SU-DHL-6 (cell line): ENCODE data around the gene DPP6.
"Not testable (repeated sequence)": the region's sequence is repeated elsewhere in the genome, so short reads cannot be mapped to it uniquely, and the experiment has no call there.

Source experiments
- CTCF ChIP-seq: fragments of 200-600 bp; sonication (generic); IDR thresholded peaks from one replicate; pipeline ENCODE4 v1.5.1; 2017; ENCODE audit warnings: antibody characterized with exemption, mild to moderate bottlenecking, low read length, moderate library complexity; ENCODE audit not compliant: insufficient read depth, poor library complexity, severe bottlenecking
- EZH2phosphoT487 ChIP-seq: fragments of 200-600 bp; sonication (generic), shearing (Covaris generic); conservative IDR thresholded peaks from 2 replicates; pipeline ENCODE4 v1.6.1; 2018; ENCODE audit warnings: mild to moderate bottlenecking, antibody characterized with exemption, low read length, moderate library complexity, mixed read lengths

- not testable (repeated sequence) for TF ChIP-seq CTCF, EZH2phosphoT487
Measured at GRCh38 chr7:154117411-154118390, 65.5 kb downstream of the DPP6 start.
